ENCODE data around the gene DLK1.

GRCh38 chr14:100786576-100787219, 60.0 kb downstream of the DLK1 start:
- no peak for TF ChIP-seq USF2 (IDR thresholded peaks at IDR 0.05; ENCODE audit: low read depth, low read length)
- no peak for TF ChIP-seq RAD21 (IDR thresholded peaks at IDR 0.05; ENCODE audit: low read length)
- no peak for TF ChIP-seq CTCF (conservative IDR thresholded peaks at IDR 0.05; ENCODE audit: low read depth, low read length)
- TF ChIP-seq ELK1 (IDR thresholded peaks at IDR 0.05; ENCODE audit: borderline replicate concordance, low read depth, low read length): no peak
- TF ChIP-seq RCOR1 (IDR thresholded peaks at IDR 0.05; ENCODE audit: insufficient replicate concordance, low read length): no peak
- TF ChIP-seq POLR2A (IDR thresholded peaks at IDR 0.05; ENCODE audit: low read depth, low read length): no peak
- TF ChIP-seq MAFK (IDR thresholded peaks at IDR 0.05; ENCODE audit: low read depth, low read length): peak; percentile 51; the same call in 1 of the 2 replicates
- no peak for TF ChIP-seq MAZ (IDR thresholded peaks at IDR 0.05; ENCODE audit: borderline replicate concordance, low read depth, low read length)
- TF ChIP-seq SMC3 (IDR thresholded peaks at IDR 0.05; ENCODE audit: low read depth, low read length): no peak
- no peak for TF ChIP-seq RFX5 (IDR thresholded peaks at IDR 0.05; ENCODE audit: low read depth, low read length)
- no peak for TF ChIP-seq BHLHE40 (IDR thresholded peaks at IDR 0.05; ENCODE audit: low read depth, low read length)
- TF ChIP-seq CEBPB (IDR thresholded peaks at IDR 0.05; ENCODE audit: low read depth, low read length): no peak
- TF ChIP-seq FOS (IDR thresholded peaks at IDR 0.05; ENCODE audit: low read depth, low read length): no peak
- no peak for TF ChIP-seq MXI1 (IDR thresholded peaks at IDR 0.05; ENCODE audit: borderline replicate concordance, low read depth, low read length)
